Loucy (cell line): ENCODE data around the gene MRFAP1.
"Not testable (repeated sequence)": the region's sequence is repeated elsewhere in the genome, so short reads cannot be mapped to it uniquely, and the experiment has no call there.

Source experiments
- H2AFZ ChIP-seq: fragments of 200-600 bp; sonication (generic); 2 replicates; pipeline ENCODE4 v1.6.0; 2016; ENCODE audit warnings: antibody characterized with exemption, mild to moderate bottlenecking, low read length, moderate library complexity
- H3F3A ChIP-seq: fragments of 200-600 bp; 2 replicates; pipeline ENCODE4 v1.6.0; 2016; ENCODE audit warnings: antibody characterized with exemption, low read depth, mild to moderate bottlenecking
- H3K27me3 ChIP-seq: fragments of 200-600 bp; sonication (generic); 2 replicates; pipeline ENCODE4 v1.6.1; 2014; ENCODE audit warnings: low read length, mild to moderate bottlenecking; ENCODE audit not compliant: insufficient read depth, poor library complexity, severe bottlenecking
- H3K36me3 ChIP-seq: fragments of 200-600 bp; sonication (generic); 2 replicates; pipeline ENCODE4 v1.6.1; 2016; ENCODE audit warnings: low read length; ENCODE audit not compliant: insufficient read depth
- H3K4me1 ChIP-seq: fragments of 200-600 bp; sonication (generic); 2 replicates; pipeline ENCODE4 v1.5.1; 2014; ENCODE audit warnings: low read length, mild to moderate bottlenecking; ENCODE audit not compliant: insufficient read depth, poor library complexity, severe bottlenecking
- H3K4me2 ChIP-seq: fragments of 200-600 bp; sonication (generic); 2 replicates; pipeline ENCODE4 v1.6.0; 2014; ENCODE audit warnings: antibody characterized with exemption, low read length, low read depth, mild to moderate bottlenecking; ENCODE audit not compliant: poor library complexity, severe bottlenecking
- H3K4me3 ChIP-seq: fragments of 200-600 bp; sonication (generic); 2 replicates; pipeline ENCODE4 v1.5.1; 2014; ENCODE audit warnings: low read length, mild to moderate bottlenecking, mixed read lengths; ENCODE audit not compliant: poor library complexity, severe bottlenecking
- H3K79me2 ChIP-seq: fragments of 200-600 bp; sonication (generic); 2 replicates; pipeline ENCODE4 v1.6.1; 2014; ENCODE audit warnings: low read length; ENCODE audit not compliant: insufficient read depth
- H3K9ac ChIP-seq: fragments of 200-600 bp; sonication (generic); 2 replicates; pipeline ENCODE4 v1.6.0; 2014; ENCODE audit warnings: mild to moderate bottlenecking, low read depth, low read length, moderate library complexity; ENCODE audit not compliant: poor library complexity, severe bottlenecking
- H3K9me2 ChIP-seq: fragments of 200-600 bp; sonication (generic); replicated peaks from 2 replicates; pipeline ENCODE4 v1.6.1; 2016; ENCODE audit warnings: low read depth, low read length, mixed read lengths
- H3K9me3 ChIP-seq: fragments of 200-600 bp; sonication (generic); 2 replicates; pipeline ENCODE4 v1.6.1; 2014; ENCODE audit warnings: mild to moderate bottlenecking, antibody characterized with exemption, low read length, low read depth; ENCODE audit not compliant: insufficient read depth
- H4K20me1 ChIP-seq: fragments of 200-600 bp; sonication (generic); 2 replicates; pipeline ENCODE4 v1.6.0; 2014; ENCODE audit warnings: antibody characterized with exemption, low read length, mild to moderate bottlenecking; ENCODE audit not compliant: insufficient read depth, poor library complexity, severe bottlenecking
- CTCF ChIP-seq: fragments of 200-600 bp; sonication (generic); conservative IDR thresholded peaks from 2 replicates; pipeline ENCODE4 v1.5.1; 2014; ENCODE audit warnings: mild to moderate bottlenecking, antibody characterized with exemption, low read length
- EZH2phosphoT487 ChIP-seq: fragments of 200-600 bp; IDR thresholded peaks from 2 replicates; pipeline ENCODE4 v1.6.1; 2018; ENCODE audit warnings: antibody characterized with exemption, mild to moderate bottlenecking, moderate library complexity, borderline replicate concordance

Gene MRFAP1

GRCh38 chr4:6622744-6623143, 17.7 kb upstream of the MRFAP1 start:
- Histone ChIP-seq H3K27me3 (no peaks in the 10 kb centered on the region), H3K9ac (no peak overlapping the region), H3K4me3 (no peak overlapping the region), H3F3A (no peaks in the 10 kb centered on the region), H3K36me3 (peaks cover 8% of the 10 kb centered on the region; the same call in 1 of the 2 replicates), H3K4me2 (no peak overlapping the region), H4K20me1 (no peaks in the 10 kb centered on the region), H2AFZ (no peak overlapping the region), H3K9me3 (no peaks in the 10 kb centered on the region), H3K4me1 (no peaks in the 10 kb centered on the region), H3K9me2 (no peaks in the 10 kb centered on the region), H3K79me2 (no peaks in the 10 kb centered on the region)
- TF ChIP-seq CTCF (no peak), EZH2phosphoT487 (no peak)

- H3K4me1 ChIP-seq: no peaks in the 10 kb centered on the region
- H3K4me2 ChIP-seq: no peak overlapping the region
- no peaks in the 10 kb centered on the region for H3F3A ChIP-seq
- H3K27me3 ChIP-seq: no peaks in the 10 kb centered on the region
- no peak overlapping the region for H2AFZ ChIP-seq
- no peaks in the 10 kb centered on the region for H3K9me3 ChIP-seq
- no peaks in the 10 kb centered on the region for H4K20me1 ChIP-seq
- TF ChIP-seq CTCF: no peak
- no peak for TF ChIP-seq EZH2phosphoT487
- H3K9ac ChIP-seq: no peak overlapping the region
- no peak overlapping the region for H3K4me3 ChIP-seq
- no peaks in the 10 kb centered on the region for H3K79me2 ChIP-seq
- no peaks in the 10 kb centered on the region for H3K36me3 ChIP-seq
- H3K9me2 ChIP-seq: no peaks in the 10 kb centered on the region
Observed at GRCh38 chr4:6625256-6625655, 15.2 kb upstream of the MRFAP1 start.

GRCh38 chr4:6626066-6626465, 14.4 kb upstream of the MRFAP1 start:
- no peak for TF ChIP-seq EZH2phosphoT487

GRCh38 chr4:6627832-6628231, 12.7 kb upstream of the MRFAP1 start:
- Histone ChIP-seq H3K79me2 (no peaks in the 10 kb centered on the region), H3K9me3 (no peaks in the 10 kb centered on the region), H3K27me3 (no peaks in the 10 kb centered on the region), H3K9ac (no peak overlapping the region), H4K20me1 (no peaks in the 10 kb centered on the region), H3K4me2 (no peak overlapping the region), H3K9me2 (no peaks in the 10 kb centered on the region), H3K4me3 (no peak overlapping the region), H3K4me1 (peaks cover 8% of the 10 kb centered on the region), H3K36me3 (no peaks in the 10 kb centered on the region), H2AFZ (no peak overlapping the region), H3F3A (no peaks in the 10 kb centered on the region)
- TF ChIP-seq EZH2phosphoT487 (no peak), CTCF (no peak)

More at GRCh38 chr4:6626066-6626465, 14.4 kb upstream of the MRFAP1 start:
- no peak overlapping the region for H3K4me2 ChIP-seq
- H4K20me1 ChIP-seq: no peaks in the 10 kb centered on the region
- H3K36me3 ChIP-seq: no peaks in the 10 kb centered on the region
- H3F3A ChIP-seq: no peaks in the 10 kb centered on the region
- H3K9ac ChIP-seq: no peak overlapping the region
- H3K27me3 ChIP-seq: no peaks in the 10 kb centered on the region
- peaks cover 4% of the 10 kb centered on the region for H3K4me1 ChIP-seq
- H3K79me2 ChIP-seq: no peaks in the 10 kb centered on the region
- H3K4me3 ChIP-seq: no peak overlapping the region
- H3K9me2 ChIP-seq: no peaks in the 10 kb centered on the region
- H2AFZ ChIP-seq: no peak overlapping the region
- H3K9me3 ChIP-seq: no peaks in the 10 kb centered on the region

GRCh38 chr4:6628484-6628883, 12.0 kb upstream of the MRFAP1 start:
- not testable (repeated sequence) for H3K79me2 ChIP-seq, H2AFZ ChIP-seq, H3K9me3 ChIP-seq, H3K4me3 ChIP-seq, H3K27me3 ChIP-seq, H4K20me1 ChIP-seq, H3K9ac ChIP-seq, H3K9me2 ChIP-seq, H3F3A ChIP-seq, H3K4me1 ChIP-seq, H3K4me2 ChIP-seq, H3K36me3 ChIP-seq
